Esophagus muscularis mucosa (tissue), 2 donors: ENCODE measurements around the gene PHYHIPL.

Experiments
- POLR2A ChIP-seq: fragments of 450-650 bp; IDR thresholded peaks from one replicate; pipeline ENCODE4 v1.6.1; 2017; ENCODE audit warnings: antibody characterized with exemption, moderate library complexity, mild to moderate bottlenecking, low read depth
- POLR2AphosphoS5 ChIP-seq, 2 donors: sonication (generic); formaldehyde crosslinking; IDR thresholded peaks; one replicate each; pipeline ENCODE4 v1.6.1; 2017; ENCODE audit warnings: antibody characterized with exemption in 2 of 2

- no peak for TF ChIP-seq POLR2AphosphoS5 (IDR thresholded peaks at IDR 0.05)
- TF ChIP-seq POLR2A = no peak
These were observed 93.2 kb downstream of the PHYHIPL start for GRCh38 chr10:59269651-59270050.
